H1 (cell line): ENCODE measurements around the gene RGS4. TPM values are rescaled to one million over a fixed set of nuclear protein-coding genes. Genes with fewer than 3 reads are reported as not detected.

Experiments
- CTCF ChIA-PET: fragments of 300-600 bp; sonication (Branson Sonifier 250); formaldehyde crosslinking; loops from one replicate; lab custom pipeline; 2021; ENCODE audit not compliant: partially characterized antibody; lab: Charles Lee
- POLR2A ChIA-PET: fragments of 300-600 bp; sonication (Branson Sonifier 250); formaldehyde crosslinking; loops from one replicate; lab custom pipeline; 2021; ENCODE audit warnings: inconsistent platforms; ENCODE audit not compliant: partially characterized antibody; lab: Charles Lee
- DNase-seq, 2 experiments: peaks; one replicate each; pipeline versions ENCODE4 v3.0.0 to v3.0.0-alpha.2; 2010 to 2022; ENCODE audit warnings: low spot score in 2 of 2, low read depth in 1 of 2, mixed read lengths in 1 of 2
- FAIRE-seq: peaks from 2 replicates; lab custom pipeline; 2011; peaks lifted over from hg19 to GRCh38; lab: Jason Lieb, UNC
- H2AFZ ChIP-seq: 2 replicates; pipeline ENCODE4 v1.8.1; 2012; ENCODE audit warnings: low read length, inconsistent platforms
- H2AK5ac ChIP-seq: 2 replicates; pipeline ENCODE4 v1.6.1; 2013; ENCODE audit warnings: low read depth, low read length
- H2BK120ac ChIP-seq: replicated peaks from 2 replicates; pipeline ENCODE3; 2013; ENCODE audit warnings: low read depth, low read length, inconsistent platforms
- H2BK12ac ChIP-seq: 2 replicates; pipeline ENCODE4 v1.6.1; 2013; ENCODE audit warnings: low read depth, low read length
- H2BK15ac ChIP-seq: 2 replicates; pipeline ENCODE4 v1.6.1; 2013; ENCODE audit warnings: low read length
- H2BK20ac ChIP-seq: 2 replicates; pipeline ENCODE4 v1.6.1; 2013; ENCODE audit warnings: low read length
- H2BK5ac ChIP-seq: 2 replicates; pipeline ENCODE4 v1.6.1; 2013; ENCODE audit warnings: low read depth, low read length
- H3K14ac ChIP-seq: 2 replicates; pipeline ENCODE4 v1.6.1; 2013; ENCODE audit warnings: inconsistent platforms; ENCODE audit not compliant: insufficient read length
- H3K18ac ChIP-seq: 2 replicates; pipeline ENCODE4 v1.6.1; 2013; ENCODE audit warnings: low read length; ENCODE audit errors: extremely low read depth
- H3K23ac ChIP-seq: 2 replicates; pipeline ENCODE4 v1.6.1; 2013; ENCODE audit warnings: inconsistent platforms; ENCODE audit not compliant: insufficient read length
- H3K23me2 ChIP-seq: 2 replicates; pipeline ENCODE4 v1.6.1; 2013; ENCODE audit warnings: low read depth, low read length
- H3K27ac ChIP-seq: 2 replicates; pipeline ENCODE4 v1.6.1; 2011; ENCODE audit warnings: low read depth, low read length, inconsistent platforms
- H3K27me3 ChIP-seq, 4 experiments: replicated peaks in 1 of 4; 1 replicate in 1 of 4; 2 replicates in 3 of 4; pipeline versions ENCODE4 v1.6.1 to v1.8.1; 2011 to 2013; ENCODE audit warnings: low read length in 3 of 4, mild to moderate bottlenecking in 3 of 4, inconsistent platforms in 2 of 4, mixed read lengths in 2 of 4, moderate library complexity in 1 of 4; ENCODE audit not compliant: control insufficient read depth in 3 of 4, insufficient read depth in 3 of 4; ENCODE audit errors: extremely low read depth in 1 of 4
- H3K36me3 ChIP-seq, 4 experiments: 2 replicates each; pipeline versions ENCODE4 v1.6.1 to v1.8.1; 2011 to 2013; ENCODE audit warnings: mild to moderate bottlenecking in 4 of 4, low read length in 3 of 4, moderate library complexity in 2 of 4, control low read depth in 1 of 4, inconsistent platforms in 1 of 4; ENCODE audit not compliant: insufficient read depth in 4 of 4, control insufficient read depth in 2 of 4
- H3K4ac ChIP-seq: replicated peaks from 2 replicates; pipeline ENCODE3; 2013; ENCODE audit warnings: low read length, low read depth, mixed read lengths, inconsistent platforms; ENCODE audit not compliant: insufficient read length
- H3K4me1 ChIP-seq, 4 experiments: replicated peaks in 1 of 4; 1 replicate in 1 of 4; 2 replicates in 3 of 4; pipeline versions ENCODE4 v1.6.1 to v1.8.1; 2011 to 2013; ENCODE audit warnings: low read length in 3 of 4, inconsistent platforms in 2 of 4, mixed read lengths in 1 of 4; ENCODE audit not compliant: insufficient read depth in 4 of 4, control insufficient read depth in 3 of 4
- H3K4me2 ChIP-seq, 2 experiments: 2 replicates each; pipeline versions ENCODE4 v1.6.1 to v1.8.1; 2011 to 2013; ENCODE audit warnings: low read depth in 2 of 2, low read length in 2 of 2, control low read depth in 1 of 2, inconsistent platforms in 1 of 2, mild to moderate bottlenecking in 1 of 2; ENCODE audit not compliant: insufficient read depth in 1 of 2
- H3K4me3 ChIP-seq, 4 experiments: fragments of 200-600, 300-600 bp in 1 of 4; sonication (generic), shearing (Covaris generic), sonication (Bioruptor Twin) in 1 of 4; 2 replicates each; pipeline versions ENCODE4 v1.5.1 to v1.8.1; 2011 to 2016; ENCODE audit warnings: low read length in 4 of 4, low read depth in 3 of 4, control low read depth in 2 of 4, inconsistent platforms in 2 of 4, mild to moderate bottlenecking in 2 of 4, mixed read lengths in 1 of 4, moderate library complexity in 1 of 4; ENCODE audit not compliant: insufficient read depth in 2 of 4; ENCODE audit errors: extremely low read depth in 1 of 4
- H3K56ac ChIP-seq: replicated peaks from 2 replicates; pipeline ENCODE3; 2013; ENCODE audit warnings: low read depth, mild to moderate bottlenecking, mixed read lengths, low read length, inconsistent platforms; ENCODE audit not compliant: insufficient read length
- H3K79me1 ChIP-seq: 2 replicates; pipeline ENCODE4 v1.6.1; 2013; ENCODE audit warnings: low read depth, low read length, control low read depth
- H3K79me2 ChIP-seq, 2 experiments: 2 replicates each; pipeline versions ENCODE4 v1.6.1 to v1.8.1; 2012 to 2013; ENCODE audit warnings: low read length in 2 of 2, mild to moderate bottlenecking in 2 of 2, inconsistent platforms in 1 of 2; ENCODE audit not compliant: insufficient read depth in 2 of 2, control insufficient read depth in 1 of 2
- H3K9ac ChIP-seq, 4 experiments: replicated peaks in 1 of 4; 1 replicate in 1 of 4; 2 replicates in 3 of 4; pipeline versions ENCODE4 v1.6.1 to v1.8.1; 2011 to 2013; ENCODE audit warnings: low read depth in 3 of 4, low read length in 3 of 4, control low read depth in 2 of 4, mild to moderate bottlenecking in 2 of 4, moderate library complexity in 2 of 4, inconsistent platforms in 1 of 4; ENCODE audit errors: extremely low read depth in 1 of 4
- H3K9me3 ChIP-seq, 2 experiments: 2 replicates each; pipeline versions ENCODE4 v1.6.1 to v1.8.1; 2012 to 2013; ENCODE audit warnings: mild to moderate bottlenecking in 2 of 2, moderate library complexity in 2 of 2, control low read depth in 1 of 2, inconsistent platforms in 1 of 2, low read depth in 1 of 2, low read length in 1 of 2, mixed read lengths in 1 of 2; ENCODE audit not compliant: insufficient read depth in 2 of 2
- H4K20me1 ChIP-seq, 2 experiments: replicated peaks in 1 of 2; 2 replicates each; pipeline versions ENCODE3 to v1.8.1; 2011 to 2013; ENCODE audit warnings: inconsistent platforms in 2 of 2, low read length in 2 of 2, mild to moderate bottlenecking in 1 of 2; ENCODE audit not compliant: insufficient read depth in 2 of 2, control insufficient read depth in 1 of 2
- H4K5ac ChIP-seq: 2 replicates; pipeline ENCODE4 v1.6.1; 2013; ENCODE audit warnings: low read length, low read depth, mixed read lengths, inconsistent platforms; ENCODE audit not compliant: insufficient read length
- H4K8ac ChIP-seq: 2 replicates; pipeline ENCODE4 v1.8.0; 2013; ENCODE audit warnings: mild to moderate bottlenecking, moderate library complexity, low read length, inconsistent platforms; ENCODE audit not compliant: insufficient read depth; ENCODE audit errors: extremely low read depth
- H4K91ac ChIP-seq: replicated peaks from 2 replicates; pipeline ENCODE3; 2013; ENCODE audit warnings: low read length, mixed read lengths, inconsistent platforms; ENCODE audit not compliant: insufficient read length
- CBX8 ChIP-seq: fragments of 300-800, 300-1000 bp; sonication (generic); IDR thresholded peaks from 2 replicates; pipeline ENCODE4 v1.7.1; 2016; ENCODE audit warnings: low read depth, low read length, borderline replicate concordance
- CEBPB ChIP-seq: IDR thresholded peaks from 2 replicates; pipeline ENCODE4 v1.6.1; 2012; ENCODE audit warnings: low read depth, low read length
- GTF2F1 ChIP-seq: IDR thresholded peaks from 2 replicates; pipeline ENCODE4 v1.6.1; 2012; ENCODE audit warnings: low read depth, low read length, improper control_type of control experiment, borderline replicate concordance
- HDAC2 ChIP-seq, 2 experiments: fragments of 300-600 bp in 1 of 2; sonication (generic) in 1 of 2; IDR thresholded peaks; 2 replicates each; pipeline ENCODE4 v1.6.1; 2011 to 2012; ENCODE audit warnings: low read depth in 2 of 2, low read length in 2 of 2, mild to moderate bottlenecking in 2 of 2, moderate library complexity in 2 of 2, borderline replicate concordance in 1 of 2, inconsistent platforms in 1 of 2
- NANOG ChIP-seq: IDR thresholded peaks from 2 replicates; pipeline ENCODE4 v1.6.1; 2011; ENCODE audit warnings: low read length, low read depth, mild to moderate bottlenecking, inconsistent platforms; ENCODE audit not compliant: insufficient read depth, poor library complexity, severe bottlenecking
- NRF1 ChIP-seq: IDR thresholded peaks from 2 replicates; pipeline ENCODE4 v1.6.1; 2011; ENCODE audit warnings: mild to moderate bottlenecking, low read depth, low read length, improper control_type of control experiment
- POLR2A ChIP-seq, 2 experiments: IDR thresholded peaks; 1 replicate in 1 of 2; 2 replicates in 1 of 2; pipeline ENCODE4 v1.6.1; 2011; ENCODE audit warnings: low read depth in 2 of 2, low read length in 2 of 2, mild to moderate bottlenecking in 2 of 2; ENCODE audit errors: control extremely low read depth in 1 of 2
- POLR2AphosphoS5 ChIP-seq: IDR thresholded peaks from 2 replicates; pipeline ENCODE4 v1.6.1; 2011; ENCODE audit warnings: low read depth, low read length
- SAP30 ChIP-seq: fragments of 300-600 bp; sonication (generic); IDR thresholded peaks from 2 replicates; pipeline ENCODE4 v1.7.1; 2012; ENCODE audit warnings: low read length, moderate library complexity, mild to moderate bottlenecking, inconsistent platforms; ENCODE audit not compliant: insufficient read depth, insufficient replicate concordance
- SP1 ChIP-seq: IDR thresholded peaks from 2 replicates; pipeline ENCODE4 v1.6.1; 2011; ENCODE audit warnings: low read depth, low read length
- SUZ12 ChIP-seq: fragments of 200-600 bp; sonication (generic); IDR thresholded peaks from 2 replicates; pipeline ENCODE4 v1.6.1; 2012; ENCODE audit warnings: mild to moderate bottlenecking, inconsistent platforms, low read length, moderate library complexity, mixed read lengths
- TAF1 ChIP-seq: IDR thresholded peaks from 2 replicates; pipeline ENCODE4 v1.6.1; 2011; ENCODE audit warnings: mild to moderate bottlenecking, low read depth, low read length
- TEAD4 ChIP-seq: IDR thresholded peaks from 2 replicates; pipeline ENCODE4 v1.6.1; 2012; ENCODE audit warnings: low read depth, low read length, inconsistent platforms, mixed read lengths
- YY1 ChIP-seq: IDR thresholded peaks from 2 replicates; pipeline ENCODE4 v1.6.1; 2011; ENCODE audit warnings: low read depth, mild to moderate bottlenecking, low read length
- polyA plus RNA-seq, 7 experiments: library from polyadenylated mRNA; depleted of rRNA in 3 of 7; stranded (reverse) in 5 of 7; unstranded in 2 of 7; fragments of >200 nt in 5 of 7; fragments of 200-250 nt in 2 of 7; gene quantifications; 1 replicate in 5 of 7; 2 replicates in 1 of 7; 4 replicates in 1 of 7; pipeline versions ENCODE4 v1.2.1 to v1.2.3, GENCODE V29; 2011 to 2013; ENCODE audit warnings: missing spikeins in 2 of 7, mixed read lengths in 2 of 7
- total RNA-seq: library from RNA; stranded (reverse); fragmentation: NEBNext Ultra II Directional; extraction: Animal tissue kit (Norgen Biotek cat#: 25700); gene quantifications from 2 replicates; pipeline ENCODE4 v1.2.1, GENCODE V29; 2021
- TF ChIP-seq, protein P1 (sequence below): IDR thresholded peaks from 2 replicates; pipeline ENCODE4 v1.6.1; 2012; ENCODE audit warnings: inconsistent platforms

The RGS4 gene
- total and polyA plus RNA-seq, 2 of the 8 experiments (the other 6 are each of a cell fraction or from before 2014, with no cell fraction given): 0.26 to 0.74 TPM

DNA sequence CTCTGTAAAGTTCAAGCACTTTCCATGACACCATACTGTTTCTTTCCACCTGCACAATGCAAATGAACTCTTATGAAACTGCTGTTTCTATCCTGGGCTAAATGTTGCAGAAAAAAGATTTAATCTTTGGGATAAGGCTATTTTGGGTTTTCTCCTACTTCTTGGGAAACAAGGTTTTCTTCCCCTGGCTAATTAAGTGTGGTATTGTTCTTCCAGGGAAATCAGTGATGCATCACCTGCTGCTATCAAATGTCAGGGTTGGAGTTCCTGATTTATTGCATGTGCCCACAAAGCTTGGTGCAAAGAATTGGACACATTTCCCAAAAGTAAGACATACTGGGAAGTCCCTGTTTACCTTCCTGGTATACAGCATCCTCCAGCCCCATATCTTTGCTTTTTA is 6.0 kb upstream of the RGS4 start:
- no peak overlapping the region for H2BK15ac ChIP-seq
- no peak overlapping the region for H3K4me3 ChIP-seq
- H3K79me2 ChIP-seq: no peaks in the 10 kb centered on the region
- H3K36me3 ChIP-seq: no peaks in the 10 kb centered on the region
- H3K23ac ChIP-seq: no peak overlapping the region
- H4K20me1 ChIP-seq: no peaks in the 10 kb centered on the region
- H3K79me1 ChIP-seq: no peaks in the 10 kb centered on the region
- TF ChIP-seq POLR2AphosphoS5: no peak
- no peak for TF ChIP-seq NANOG
- no peak for TF ChIP-seq POLR2A (IDR thresholded peaks at IDR 0.05; ENCODE audit: control extremely low read depth in 1 of 2, low read depth in 2 of 2, low read length in 2 of 2)
- no peak for TF ChIP-seq CBX8
- no peak for TF ChIP-seq SUZ12
- TF ChIP-seq HDAC2 (IDR thresholded peaks at IDR 0.05; ENCODE audit: borderline replicate concordance in 1 of 2, low read depth in 2 of 2, low read length in 2 of 2): no peak
- TF ChIP-seq GTF2F1: no peak
- TF ChIP-seq SAP30: no peak
- TF ChIP-seq TEAD4: no peak
- TF ChIP-seq CEBPB: no peak
- TF ChIP-seq SP1: no peak
- TF ChIP-seq TAF1: no peak
- TF ChIP-seq, protein P1, sequence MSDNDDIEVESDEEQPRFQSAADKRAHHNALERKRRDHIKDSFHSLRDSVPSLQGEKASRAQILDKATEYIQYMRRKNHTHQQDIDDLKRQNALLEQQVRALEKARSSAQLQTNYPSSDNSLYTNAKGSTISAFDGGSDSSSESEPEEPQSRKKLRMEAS: no peak
- TF ChIP-seq NRF1: no peak
- TF ChIP-seq YY1: no peak
- TF ChIP-seq, all 59 proteins: peak for 0
- POLR2A ChIA-PET: no interaction called here
- Histone ChIP-seq H3K23me2 (no peaks in the 10 kb centered on the region; the same call in 1 of the 2 replicates), H2BK120ac (no peak overlapping the region), H2BK5ac (no peak overlapping the region), H3K27ac (no peak overlapping the region), H3K14ac (no peak overlapping the region), H4K91ac (no peak overlapping the region), H3K9ac (no peak overlapping the region), H2BK12ac (no peak overlapping the region), H4K8ac (no peak overlapping the region), H4K5ac (no peak overlapping the region), H2AFZ (no peak overlapping the region), H3K4ac (no peak overlapping the region), H3K18ac (no peak overlapping the region), H2AK5ac (no peak overlapping the region), H2BK20ac (no peak overlapping the region; the same call in 1 of the 2 replicates), H3K56ac (no peak overlapping the region), H3K27me3 (no peaks in the 10 kb centered on the region), H3K4me1 (peaks cover 0 to 4% (median under 1%) of the 10 kb centered on the region in 4 experiments; a peak in 1 of 7 replicates), H3K4me2 (peak overlapping the region in 1 of 2 experiments; percentile 28; a peak in 1 of 4 replicates), H3K9me3 (no peaks in the 10 kb centered on the region)
- FAIRE-seq (no peak), DNase-seq (no peak)
- CTCF ChIA-PET: no interaction called here
